NCI-H748 treated with DMSO at 0.1 percent for 48 hours (cell line): Measurements from ENCODE around the gene RND2.
"Not testable (repeated sequence)": the region's sequence is repeated elsewhere in the genome, so short reads cannot be mapped to it uniquely, and the experiment has no call there.

ENCODE experiments used
- DNase-seq: peaks from one replicate; lab custom pipeline; 2025; lab: John Stamatoyannopoulos, UW

RND2 gene

GRCh38 chr17:43027091-43028032, 2.3 kb downstream of the RND2 start:
- no peak for DNase-seq

GRCh38 chr17:43028221-43028861, 3.3 kb downstream of the RND2 start:
- no peak for DNase-seq

DNA sequence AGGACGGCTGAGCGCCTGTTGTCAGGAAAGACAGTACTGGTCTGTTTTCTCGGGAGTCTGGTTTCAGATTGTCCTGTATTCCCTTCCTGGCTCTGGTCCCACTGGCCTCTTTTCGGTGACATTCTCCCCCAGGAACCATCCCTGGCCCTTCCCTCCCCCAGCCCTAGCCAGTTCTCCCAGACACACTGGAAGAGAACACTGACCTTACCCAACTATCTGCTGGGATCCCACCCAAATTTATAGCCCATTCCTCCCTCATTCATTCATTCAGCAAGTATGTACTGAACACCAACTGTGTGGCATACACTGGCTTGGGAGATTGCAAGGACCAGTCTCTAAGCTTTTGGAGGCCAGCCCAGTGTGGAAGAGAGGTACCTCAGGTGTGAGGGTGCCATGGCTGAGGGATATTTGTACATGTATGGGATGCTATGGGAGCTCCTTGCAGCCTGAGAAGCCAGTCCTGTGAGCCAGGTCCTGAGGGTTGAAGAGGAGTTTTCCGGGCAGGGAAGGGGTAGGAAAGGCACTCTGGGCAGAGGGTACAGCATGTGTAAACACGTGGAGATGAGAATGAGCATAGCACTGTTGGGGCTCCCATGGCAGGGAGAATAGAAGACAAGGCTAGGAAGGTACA, 5.2 kb downstream of the RND2 start:
- DNase-seq = no peak

DNA sequence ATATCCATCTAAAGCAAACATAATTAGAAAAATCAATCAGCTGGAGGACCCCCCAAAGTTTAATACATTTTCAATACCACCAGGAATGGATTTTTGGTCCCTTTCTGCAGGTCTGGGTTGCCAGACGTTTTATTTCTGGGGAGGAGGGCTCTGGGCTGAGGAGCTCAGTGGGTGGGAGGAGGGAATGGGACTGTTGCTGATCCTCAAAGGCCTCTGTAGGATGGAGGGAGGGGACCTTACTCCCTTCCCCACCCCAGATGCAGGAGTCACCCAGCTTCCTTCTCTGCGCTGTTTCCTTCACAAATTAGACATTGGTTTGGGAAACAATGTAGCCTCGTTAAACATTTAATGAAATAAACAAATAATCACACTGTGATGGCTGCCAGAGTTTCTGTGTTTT, 6.6 kb downstream of the RND2 start:
- DNase-seq = no peak

GRCh38 chr17:43033948-43034881, 9.2 kb downstream of the RND2 start:
- DNase-seq = no peak

DNA sequence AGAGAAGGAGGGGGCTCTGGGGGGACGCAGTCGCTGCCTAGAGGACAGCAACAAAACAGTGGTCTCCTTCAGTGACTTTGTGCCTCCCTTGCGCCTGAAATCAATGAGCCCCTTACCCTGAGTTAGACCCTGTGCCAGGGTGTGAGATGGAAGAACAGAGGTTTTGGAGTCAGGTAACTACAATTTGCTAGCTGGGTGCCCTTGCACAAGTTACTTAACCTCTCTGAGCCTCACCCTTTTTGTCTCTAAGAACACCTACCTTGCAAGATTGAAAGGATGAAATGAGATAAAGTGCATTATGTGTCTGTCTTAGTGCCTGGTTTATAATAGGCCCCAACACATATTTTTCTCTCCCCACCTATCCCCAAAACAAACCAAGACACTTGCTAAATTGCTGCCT, 9.9 kb downstream of the RND2 start:
- DNase-seq = no peak

DNA sequence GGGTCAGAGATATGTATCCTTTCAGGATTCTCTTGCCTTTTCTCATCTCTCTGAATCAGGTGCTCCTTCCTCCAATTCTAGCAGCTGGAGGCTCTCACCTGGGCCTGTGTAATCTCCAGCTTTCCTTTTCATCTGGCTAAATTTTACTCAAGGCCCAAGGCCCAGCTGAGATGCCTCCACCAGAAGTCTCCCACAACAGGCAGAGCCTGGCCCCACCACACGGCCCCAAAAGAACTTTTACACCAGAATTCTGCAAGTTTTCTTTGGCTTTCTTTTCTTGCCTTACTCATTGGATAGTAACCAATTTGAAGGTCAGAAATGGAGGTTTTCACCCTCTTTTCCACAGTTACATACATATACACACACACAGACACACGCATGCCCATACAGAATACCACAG, 14.6 kb downstream of the RND2 start:
- DNase-seq = no peak

- DNase-seq = no peak
These were observed 15.6 kb downstream of the RND2 start for GRCh38 chr17:43040655-43041054.

DNA sequence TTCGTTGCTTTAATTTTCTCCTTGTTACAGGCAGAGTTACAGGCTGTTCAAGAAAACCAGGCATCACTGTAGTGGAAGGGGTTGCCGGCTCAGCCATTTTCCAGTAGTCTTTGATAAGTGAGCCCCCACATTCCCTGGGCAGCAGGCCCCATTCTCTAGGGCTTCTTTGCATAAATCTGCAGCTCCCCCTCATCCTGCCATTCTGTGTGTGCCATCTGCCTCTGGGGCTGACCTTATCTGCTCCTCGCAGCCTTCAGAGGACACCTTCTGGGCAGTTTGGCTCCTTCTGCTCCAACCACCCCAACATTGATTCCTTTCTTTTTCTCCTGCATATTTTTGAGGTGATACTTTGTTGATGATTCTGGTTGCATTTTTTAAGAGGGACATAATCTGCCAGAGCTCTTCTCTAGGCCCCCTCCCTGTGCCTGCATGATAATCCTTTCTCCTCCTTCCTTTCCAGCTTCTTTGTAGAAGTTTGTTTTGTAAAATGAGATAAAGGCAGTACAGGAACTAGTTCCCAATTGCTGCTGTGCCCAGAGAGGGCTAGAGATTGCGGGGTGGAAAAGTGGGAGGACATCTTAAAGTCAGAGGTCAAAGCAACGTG, 17.1 kb downstream of the RND2 start:
- DNase-seq = no peak

DNA sequence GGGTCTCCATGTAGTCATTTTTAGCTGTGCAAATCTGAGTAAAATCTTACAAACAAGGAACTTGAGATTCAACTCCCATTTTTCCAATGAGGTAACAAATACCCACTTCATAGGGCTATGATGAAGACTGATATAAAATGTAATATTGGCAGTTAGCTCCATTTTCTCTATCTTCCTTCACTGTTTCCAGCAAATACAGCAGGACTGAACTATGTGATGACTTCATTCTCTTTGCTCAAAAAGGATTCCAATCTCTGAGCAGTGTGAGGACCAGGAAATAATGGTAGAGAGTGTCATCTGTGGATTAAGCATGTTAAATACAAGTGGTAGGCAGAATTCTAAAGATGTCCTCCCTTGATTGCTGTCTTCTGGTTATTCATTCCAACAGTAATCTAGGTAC, 18.3 kb downstream of the RND2 start:
- DNase-seq = no peak

DNA sequence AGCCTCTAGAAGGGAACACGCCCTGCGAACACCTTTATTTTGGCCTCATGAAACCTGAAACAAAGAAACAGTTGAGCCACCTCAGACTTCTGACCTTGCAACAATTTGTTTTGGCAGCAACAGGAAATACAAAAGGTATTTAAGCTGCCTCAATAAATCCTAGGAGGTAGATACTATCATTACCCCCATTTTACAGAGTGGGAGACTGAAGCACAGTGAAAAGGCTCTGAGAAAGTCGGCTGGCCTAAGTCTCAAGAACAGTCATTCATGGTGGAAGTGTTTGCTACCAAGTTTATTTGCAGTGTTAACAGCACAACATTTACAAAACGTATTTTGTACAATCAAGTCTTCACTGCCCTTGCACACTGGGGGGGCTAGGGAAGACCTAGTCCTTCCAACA, 19.0 kb downstream of the RND2 start:
- DNase-seq = no peak

- no peak for DNase-seq
These were observed 26.9 kb downstream of the RND2 start for GRCh38 chr17:43051969-43052368.

DNA sequence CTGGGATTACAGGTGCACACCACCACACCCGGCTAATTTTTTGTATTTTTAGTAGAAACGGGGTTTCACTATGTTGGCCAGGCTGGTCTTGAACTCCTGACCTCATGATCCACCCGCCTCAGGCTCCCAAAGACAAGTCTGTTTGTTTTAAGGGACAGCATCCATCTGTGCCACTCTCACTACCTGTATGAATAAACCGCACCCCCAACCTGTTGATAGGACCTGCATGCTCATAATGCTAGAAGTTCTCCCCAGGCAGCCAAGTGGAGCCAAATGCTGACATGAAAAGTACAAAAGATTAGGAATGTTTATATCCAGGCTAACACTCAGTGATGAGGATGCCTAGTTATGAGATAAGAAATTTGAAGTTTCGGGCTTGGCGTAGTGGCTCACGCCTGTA, 28.0 kb downstream of the RND2 start:
- DNase-seq = not testable (repeated sequence)

- no peak for DNase-seq
These were observed 31.0 kb downstream of the RND2 start for GRCh38 chr17:43056051-43056450.

GRCh38 chr17:43062984-43063638, 38.1 kb downstream of the RND2 start:
- no peak for DNase-seq

- DNase-seq = no peak
These were observed 43.7 kb downstream of the RND2 start for GRCh38 chr17:43068570-43069367.

- no peak for DNase-seq
These were observed 44.4 kb downstream of the RND2 start for GRCh38 chr17:43069368-43069898.

DNA sequence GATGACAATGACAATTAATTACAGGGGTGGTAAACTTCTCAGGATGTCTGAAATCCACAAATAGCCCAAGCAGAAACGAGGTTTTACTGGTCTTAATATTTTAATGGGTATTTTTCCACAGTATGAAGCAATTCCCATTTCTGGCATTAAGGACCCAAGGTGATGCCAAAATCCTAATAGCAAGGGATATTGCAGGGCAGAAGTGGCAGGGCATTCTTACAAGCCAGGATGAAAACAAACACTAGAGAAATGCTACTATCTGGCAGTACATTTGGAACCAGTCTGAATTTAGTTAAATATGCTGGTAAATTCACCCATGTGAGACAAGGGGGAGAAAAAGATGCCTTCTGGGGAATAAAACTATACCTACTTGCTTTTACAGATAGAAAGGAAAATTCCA, 45.2 kb downstream of the RND2 start:
- no peak for DNase-seq

GRCh38 chr17:43070872-43071271, 45.8 kb downstream of the RND2 start:
- DNase-seq = no peak

DNA sequence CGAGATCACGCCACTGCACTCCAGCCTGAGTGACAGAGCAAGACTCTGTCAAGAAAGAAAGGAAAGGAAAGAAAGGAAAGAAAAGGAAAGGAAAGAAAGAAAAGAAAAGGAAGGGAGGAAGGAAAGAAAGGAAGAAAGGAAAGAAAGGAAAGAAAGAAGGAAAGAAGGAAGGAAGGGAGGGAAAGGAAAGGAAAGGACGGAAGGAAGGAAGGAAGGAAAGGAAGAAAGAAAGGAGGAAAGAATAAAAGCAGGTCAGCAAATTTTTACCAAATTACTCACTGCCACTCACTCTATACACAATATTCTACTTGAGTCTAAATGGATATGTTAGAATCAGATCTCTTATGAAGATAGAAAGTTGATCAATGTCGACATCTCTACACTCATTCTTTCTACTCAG, 49.8 kb downstream of the RND2 start:
- no peak for DNase-seq
